DOHH2 (cell line): ENCODE results near the gene SLC22A16.

ENCODE experiments used
- EZH2phosphoT487 ChIP-seq: fragments of 200-600 bp; sonication (generic); IDR thresholded peaks from 2 replicates; pipeline ENCODE4 v1.6.1; 2017; ENCODE audit warnings: borderline replicate concordance, mild to moderate bottlenecking, antibody characterized with exemption, low read length, moderate library complexity, mixed read lengths
- TF ChIP-seq, protein P1 (sequence below): fragments of 200-600 bp; sonication (generic); IDR thresholded peaks from one replicate; pipeline ENCODE4 v1.5.1; 2014; ENCODE audit warnings: antibody characterized with exemption, mild to moderate bottlenecking, low read depth, low read length; ENCODE audit not compliant: poor library complexity, severe bottlenecking

DNA sequence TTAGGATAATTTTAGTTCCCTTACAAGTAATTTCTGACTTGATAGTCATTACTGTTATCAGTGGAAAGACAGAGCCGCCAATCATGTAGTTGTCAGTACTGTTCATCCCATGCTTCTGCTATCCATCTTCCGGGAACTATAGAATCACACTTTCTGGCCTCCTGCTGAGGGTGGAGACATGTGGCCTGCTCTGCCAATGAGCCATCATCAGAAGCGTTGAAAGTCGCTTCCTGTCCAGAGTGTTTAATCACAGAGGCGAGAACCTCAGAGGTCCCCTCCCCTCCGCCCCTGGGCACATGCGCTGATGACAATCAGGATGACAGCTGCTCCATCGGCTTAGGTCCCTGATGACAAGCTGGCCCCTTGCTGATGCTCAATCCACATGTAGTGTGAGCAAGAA, 64.1 kb downstream of the SLC22A16 start:
- TF ChIP-seq, protein P1, sequence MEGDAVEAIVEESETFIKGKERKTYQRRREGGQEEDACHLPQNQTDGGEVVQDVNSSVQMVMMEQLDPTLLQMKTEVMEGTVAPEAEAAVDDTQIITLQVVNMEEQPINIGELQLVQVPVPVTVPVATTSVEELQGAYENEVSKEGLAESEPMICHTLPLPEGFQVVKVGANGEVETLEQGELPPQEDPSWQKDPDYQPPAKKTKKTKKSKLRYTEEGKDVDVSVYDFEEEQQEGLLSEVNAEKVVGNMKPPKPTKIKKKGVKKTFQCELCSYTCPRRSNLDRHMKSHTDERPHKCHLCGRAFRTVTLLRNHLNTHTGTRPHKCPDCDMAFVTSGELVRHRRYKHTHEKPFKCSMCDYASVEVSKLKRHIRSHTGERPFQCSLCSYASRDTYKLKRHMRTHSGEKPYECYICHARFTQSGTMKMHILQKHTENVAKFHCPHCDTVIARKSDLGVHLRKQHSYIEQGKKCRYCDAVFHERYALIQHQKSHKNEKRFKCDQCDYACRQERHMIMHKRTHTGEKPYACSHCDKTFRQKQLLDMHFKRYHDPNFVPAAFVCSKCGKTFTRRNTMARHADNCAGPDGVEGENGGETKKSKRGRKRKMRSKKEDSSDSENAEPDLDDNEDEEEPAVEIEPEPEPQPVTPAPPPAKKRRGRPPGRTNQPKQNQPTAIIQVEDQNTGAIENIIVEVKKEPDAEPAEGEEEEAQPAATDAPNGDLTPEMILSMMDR: no peak
- TF ChIP-seq EZH2phosphoT487: no peak
